Vagina (tissue), 2 donors: ENCODE results near the gene CNN3.

Source experiments
- CTCF ChIP-seq, 3 experiments: fragments of 450-650 bp in 2 of 3; fragments of 200-600 bp in 1 of 3; sonication (generic) in 1 of 3; IDR thresholded peaks; one replicate each; pipeline ENCODE4 v1.5.1; 2017 to 2019; ENCODE audit warnings: antibody characterized with exemption in 3 of 3, mild to moderate bottlenecking in 2 of 3, moderate library complexity in 2 of 3
- POLR2AphosphoS5 ChIP-seq, 2 donors: sonication (generic); formaldehyde crosslinking; IDR thresholded peaks; one replicate each; pipeline ENCODE4 v1.9.0; 2017; ENCODE audit warnings: antibody characterized with exemption in 2 of 2, mild to moderate bottlenecking in 2 of 2, low read depth in 1 of 2; ENCODE audit not compliant: insufficient read depth in 1 of 2

GRCh38 chr1:94953746-94954145 is 26.8 kb upstream of the CNN3 start:
- TF ChIP-seq POLR2AphosphoS5 (IDR thresholded peaks at IDR 0.05; ENCODE audit: insufficient read depth in 1 of 2, low read depth in 1 of 2) (no peak), CTCF (IDR thresholded peaks at IDR 0.05) (no peak)
